NCI-H1930 (cell line): ENCODE measurements around the gene PGLYRP2.
"Not testable (repeated sequence)": the region's sequence is repeated elsewhere in the genome, so short reads cannot be mapped to it uniquely, and the experiment has no call there.

Experiments
- DNase-seq, 2 experiments: peaks; one replicate each; lab custom pipeline; 2025; lab: John Stamatoyannopoulos, UW

The PGLYRP2 gene

DNA sequence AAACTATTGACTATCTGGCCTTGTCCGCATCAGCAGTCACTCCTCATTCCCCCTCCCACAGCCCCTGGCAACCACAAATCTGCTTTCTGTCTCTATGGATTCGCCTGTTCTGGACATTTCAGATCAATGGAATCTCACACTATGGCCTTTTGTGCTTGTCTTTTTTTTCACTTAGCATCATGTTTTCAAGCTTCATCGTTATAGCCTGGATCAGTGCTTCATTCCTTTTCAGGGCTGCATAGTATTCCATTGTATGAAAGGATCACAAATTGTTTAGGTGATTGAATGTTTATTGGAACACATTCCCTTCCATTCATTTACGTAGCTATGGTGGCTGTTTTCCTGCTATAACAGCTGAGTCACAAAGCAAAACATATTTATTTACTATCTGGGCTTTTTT lies 7.7 kb upstream of the PGLYRP2 start:
- no peak for DNase-seq

DNA sequence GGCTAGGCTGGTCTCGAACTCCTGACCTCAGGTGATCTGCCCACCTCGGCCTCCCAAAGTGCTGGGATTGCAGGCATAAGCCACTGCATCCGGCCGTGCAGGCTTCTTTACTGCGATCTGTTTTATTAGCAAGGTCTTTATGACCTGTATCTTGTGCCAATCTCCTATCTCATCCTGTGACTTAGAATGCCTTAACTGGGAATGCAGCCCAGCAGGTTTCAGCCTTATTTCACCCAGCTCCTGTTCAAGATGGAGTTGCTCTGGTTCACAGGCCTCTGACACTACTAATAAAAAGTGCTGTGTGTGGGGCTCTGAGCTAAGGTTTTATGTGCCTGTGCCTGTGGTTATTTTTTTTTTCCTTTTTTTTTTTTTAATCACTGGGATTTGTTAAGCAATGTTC lies 6.5 kb upstream of the PGLYRP2 start:
- DNase-seq, result not testable (repeated sequence)

GRCh38 chr19:15480996-15481395 lies 1.7 kb upstream of the PGLYRP2 start:
- DNase-seq, result not testable (repeated sequence)

- DNase-seq, result no peak
Observed at GRCh38 chr19:15476325-15476724, 3.0 kb downstream of the PGLYRP2 start.

GRCh38 chr19:15475611-15476010 lies 3.7 kb downstream of the PGLYRP2 start:
- no peak for DNase-seq

GRCh38 chr19:15475169-15475568 lies 4.1 kb downstream of the PGLYRP2 start:
- DNase-seq, result no peak

GRCh38 chr19:15473821-15474220 lies 5.5 kb downstream of the PGLYRP2 start:
- not testable (repeated sequence) for DNase-seq

- DNase-seq, result no peak
Observed at GRCh38 chr19:15471639-15472101, 7.6 kb downstream of the PGLYRP2 start.

DNA sequence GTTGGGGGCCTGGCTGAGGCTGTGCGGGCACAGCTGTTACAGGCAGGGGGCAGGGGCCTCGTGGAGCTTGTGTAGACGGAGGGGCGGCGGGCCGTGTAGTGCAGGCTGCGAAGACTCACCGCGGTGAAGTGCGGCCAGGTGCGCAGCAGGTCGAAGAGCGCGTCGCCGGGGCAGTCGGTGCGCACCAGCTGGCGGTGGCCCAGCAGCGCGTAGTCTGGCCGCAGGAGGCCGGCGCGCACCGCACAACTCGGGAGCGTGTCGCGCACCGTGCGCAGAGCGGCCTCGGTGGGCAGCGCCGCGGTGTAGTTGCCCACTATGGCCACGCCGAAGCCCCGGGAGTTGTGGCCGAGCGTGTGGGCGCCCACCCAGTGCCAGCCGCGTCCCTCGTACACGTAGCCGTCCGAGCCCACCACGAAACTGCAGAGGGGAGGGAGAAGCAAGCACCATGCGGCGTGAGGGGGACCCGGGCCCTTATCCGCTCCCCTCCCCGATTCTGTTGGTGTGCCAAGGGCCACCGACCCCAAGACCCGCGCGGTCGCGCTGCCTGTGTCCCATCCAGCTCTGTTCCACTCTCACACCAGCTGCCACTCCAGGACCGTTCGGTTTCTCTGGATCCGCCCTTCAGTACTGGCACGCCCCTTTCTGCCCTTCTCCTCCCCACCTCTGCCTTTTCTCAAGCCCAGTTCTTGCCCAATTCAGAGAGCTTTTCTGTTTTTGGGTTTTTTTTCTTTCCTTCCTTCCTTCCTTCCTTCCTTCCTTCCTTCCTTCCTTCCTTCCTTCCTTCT lies 9.6 kb downstream of the PGLYRP2 start:
- no peak for DNase-seq

DNA sequence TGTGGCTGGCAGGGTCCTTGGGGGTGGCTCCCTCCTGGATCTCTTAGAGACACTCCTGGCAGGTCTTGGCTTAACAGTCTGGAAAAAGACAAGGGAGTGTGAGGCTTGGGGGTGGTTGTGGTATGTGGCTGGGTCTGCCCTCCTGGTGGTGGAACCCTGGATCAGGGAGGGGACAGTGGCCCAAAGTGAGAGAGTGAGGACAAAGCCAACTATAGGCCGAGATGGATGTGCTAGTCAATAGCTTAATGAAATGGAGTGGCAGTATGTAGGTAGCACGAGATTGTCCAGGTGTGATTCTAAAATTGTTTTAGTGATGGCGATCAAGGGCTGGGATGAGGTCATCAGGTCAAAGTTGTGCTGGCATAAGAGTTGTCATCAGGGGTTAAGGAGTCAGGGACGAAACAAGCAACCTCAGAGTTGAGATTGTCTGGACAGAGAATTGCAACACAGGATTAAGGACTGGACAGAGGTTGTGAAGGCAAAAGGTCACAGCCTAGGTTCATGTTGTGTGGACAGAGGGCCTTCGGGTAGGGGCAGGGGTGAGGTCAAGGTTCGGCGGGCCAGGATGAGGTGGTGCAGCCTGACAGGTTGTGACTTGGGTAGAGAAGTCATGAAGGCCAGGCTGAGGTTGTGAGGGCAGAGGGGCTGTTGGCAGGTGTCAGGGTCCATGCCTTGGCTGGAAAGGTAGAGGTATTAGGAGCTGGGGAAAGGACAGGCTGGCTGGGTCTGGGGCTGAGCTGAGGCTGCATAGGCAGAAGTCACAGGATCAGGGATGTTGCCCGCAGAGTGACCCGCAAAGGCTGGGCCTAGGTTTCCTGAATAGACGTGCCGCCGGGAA lies 10.4 kb downstream of the PGLYRP2 start:
- DNase-seq, result no peak

- no peak for DNase-seq
Observed at GRCh38 chr19:15467734-15468214, 11.5 kb downstream of the PGLYRP2 start.

DNA sequence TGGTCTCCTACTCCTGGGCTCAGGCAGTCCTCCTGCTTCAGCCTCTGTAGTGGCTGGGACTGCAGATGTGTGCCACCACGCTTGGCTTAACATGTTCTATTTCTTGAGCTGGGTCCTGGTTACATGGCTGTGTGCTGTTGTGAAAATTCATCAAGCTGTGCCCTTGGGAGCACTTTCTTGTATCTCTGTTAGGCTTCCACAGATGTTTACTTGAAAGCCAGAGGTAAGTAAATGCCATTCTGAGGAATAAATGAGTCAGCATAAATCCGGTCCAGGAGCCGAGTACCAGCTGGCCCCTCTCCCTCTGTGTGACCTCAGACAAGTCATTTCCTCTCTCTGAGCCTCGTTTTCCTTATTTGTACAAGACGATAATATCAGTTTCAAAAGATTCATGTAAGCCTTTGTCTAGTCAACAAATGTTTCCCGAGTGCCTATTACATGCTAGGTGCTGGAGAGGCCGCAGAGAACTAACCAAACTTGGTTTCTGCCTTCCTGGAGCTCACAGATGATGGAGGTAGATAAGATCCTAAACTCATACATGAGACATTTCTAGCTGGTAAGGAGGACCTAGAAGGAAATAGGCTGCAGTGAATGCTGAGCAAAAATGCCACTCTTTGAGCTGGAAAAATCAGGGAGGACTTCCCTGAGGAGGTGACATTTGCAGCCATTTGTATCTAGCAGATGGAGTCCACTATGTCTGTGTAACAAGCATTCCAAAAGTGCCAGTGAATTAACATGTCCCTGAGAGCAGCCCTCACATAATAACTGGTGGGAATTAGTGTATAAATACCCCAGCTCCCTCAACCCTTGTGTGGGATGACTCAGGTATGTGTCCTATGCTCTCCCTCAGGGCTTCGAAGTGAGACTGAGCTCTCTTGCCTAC lies 12.2 kb downstream of the PGLYRP2 start:
- DNase-seq, result no peak

GRCh38 chr19:15464394-15465385 lies 14.6 kb downstream of the PGLYRP2 start, which contains the start of gene RASAL3:
Gene RASAL3 (minus strand): TSS chr19:15464544. CDS start chr19:15464358, 186 bp downstream.
- no peak for DNase-seq

GRCh38 chr19:15463861-15464371 lies 15.4 kb downstream of the PGLYRP2 start:
- DNase-seq, result no peak

- no peak for DNase-seq
Observed at GRCh38 chr19:15461694-15462093, 17.6 kb downstream of the PGLYRP2 start.

DNA sequence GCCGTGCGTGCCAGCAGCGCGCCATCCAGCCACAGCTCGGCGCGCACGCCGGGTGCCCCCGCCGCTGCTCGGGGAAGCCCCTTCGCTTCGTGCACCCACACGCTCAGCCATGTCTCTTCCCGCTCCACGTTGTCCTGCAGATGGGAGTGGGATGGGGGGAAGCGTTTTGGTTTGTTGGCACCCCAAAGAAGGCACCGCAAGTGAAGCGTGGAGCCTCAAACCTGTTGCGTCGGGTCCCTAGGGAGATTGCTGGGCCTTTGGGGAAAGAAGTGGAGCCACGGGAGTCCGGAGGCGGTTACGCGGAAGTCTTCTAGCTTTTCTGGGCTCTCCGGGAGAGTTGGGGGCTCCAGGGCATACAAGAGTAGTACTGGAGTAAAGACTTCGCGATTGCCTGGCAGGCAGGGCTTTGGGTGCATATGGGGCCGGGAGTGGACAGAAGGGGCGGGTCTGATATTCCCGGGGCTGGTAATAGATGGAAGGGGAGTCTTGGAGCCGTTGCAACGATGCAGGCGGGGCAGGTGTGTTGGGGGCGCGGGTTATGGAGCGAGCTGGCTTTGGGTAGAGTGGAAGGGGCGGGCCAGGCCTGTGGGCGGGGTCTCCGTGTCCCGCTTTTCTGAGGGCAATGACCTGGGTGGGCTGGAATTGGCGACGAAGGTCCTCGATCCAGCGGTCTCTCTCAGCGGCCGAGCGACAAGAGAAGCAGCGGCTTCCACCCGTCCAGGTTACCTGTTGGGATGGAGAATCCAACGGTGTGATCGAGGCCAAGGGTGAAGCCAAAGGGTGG lies 21.4 kb downstream of the PGLYRP2 start:
- DNase-seq, result no peak

DNA sequence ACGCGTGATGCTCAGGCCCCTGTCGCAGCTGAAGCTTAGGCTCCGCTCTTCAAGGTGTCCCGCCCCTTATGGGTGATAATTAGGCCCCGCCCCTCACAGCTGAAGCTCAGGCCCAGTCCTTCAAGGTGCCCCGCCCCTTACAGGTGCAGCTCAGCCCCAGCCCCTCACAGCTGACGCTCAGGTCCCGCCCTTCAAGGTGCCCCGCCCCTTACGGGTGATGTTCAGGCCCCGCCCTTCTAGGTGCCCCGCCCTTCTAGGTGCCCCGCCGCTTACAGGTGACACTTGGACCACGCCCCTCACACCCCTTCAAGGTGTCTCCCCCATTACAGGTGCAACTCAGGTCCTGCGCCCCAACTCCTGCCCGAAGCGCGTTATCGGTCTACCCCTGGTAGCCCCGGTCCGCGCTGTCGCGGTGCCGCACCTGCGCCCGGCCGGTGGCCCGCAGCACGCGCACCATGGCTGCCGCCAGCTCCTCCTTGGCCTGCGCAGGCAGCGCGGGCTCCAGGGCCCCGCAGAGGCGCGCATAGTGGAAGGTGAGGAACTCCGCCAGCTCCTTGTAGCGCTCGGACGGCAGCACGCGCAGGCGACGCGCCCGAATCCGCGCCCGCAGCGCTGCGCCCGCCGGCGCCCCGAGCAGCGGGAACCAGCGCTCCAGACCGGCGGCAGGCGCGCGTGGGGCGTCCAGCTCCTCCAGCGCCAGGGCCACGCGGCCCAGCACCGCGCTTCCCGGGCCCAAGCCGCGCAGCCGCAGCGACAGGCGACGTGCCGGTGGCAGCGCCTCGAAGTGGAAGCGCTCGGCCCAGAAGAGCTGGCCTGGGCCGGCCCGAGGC lies 22.2 kb downstream of the PGLYRP2 start:
- DNase-seq, result no peak

- DNase-seq, result no peak
Observed at GRCh38 chr19:15456441-15456840, 22.9 kb downstream of the PGLYRP2 start.

- no peak for DNase-seq
Observed at GRCh38 chr19:15455996-15456395, 23.3 kb downstream of the PGLYRP2 start.
